Astrocyte of the spinal cord (primary cell): Measurements from ENCODE around the gene SEC22C.
"Not testable (repeated sequence)": the region's sequence is repeated elsewhere in the genome, so short reads cannot be mapped to it uniquely, and the experiment has no call there.

ENCODE experiments used
- DNase-seq: peaks from one replicate; pipeline ENCODE4 v3.0.0; 2011; ENCODE audit warnings: low read depth, low spot score
- H3K4me3 ChIP-seq: 2 replicates; pipeline ENCODE4 v1.5.1; 2011; ENCODE audit warnings: low read depth, mild to moderate bottlenecking, low read length, moderate library complexity
- in situ Hi-C: cut with HindIII; loops from 2 replicates; pipeline ENCODE4 v1.10.0; 2017; ENCODE audit warnings: low sequenced_read_pairs
- TF ChIP-seq, protein P1 (sequence below): IDR thresholded peaks from 2 replicates; pipeline ENCODE4 v1.5.1; 2012; ENCODE audit warnings: low read depth, mild to moderate bottlenecking, low read length, inconsistent platforms

SEC22C gene

DNA sequence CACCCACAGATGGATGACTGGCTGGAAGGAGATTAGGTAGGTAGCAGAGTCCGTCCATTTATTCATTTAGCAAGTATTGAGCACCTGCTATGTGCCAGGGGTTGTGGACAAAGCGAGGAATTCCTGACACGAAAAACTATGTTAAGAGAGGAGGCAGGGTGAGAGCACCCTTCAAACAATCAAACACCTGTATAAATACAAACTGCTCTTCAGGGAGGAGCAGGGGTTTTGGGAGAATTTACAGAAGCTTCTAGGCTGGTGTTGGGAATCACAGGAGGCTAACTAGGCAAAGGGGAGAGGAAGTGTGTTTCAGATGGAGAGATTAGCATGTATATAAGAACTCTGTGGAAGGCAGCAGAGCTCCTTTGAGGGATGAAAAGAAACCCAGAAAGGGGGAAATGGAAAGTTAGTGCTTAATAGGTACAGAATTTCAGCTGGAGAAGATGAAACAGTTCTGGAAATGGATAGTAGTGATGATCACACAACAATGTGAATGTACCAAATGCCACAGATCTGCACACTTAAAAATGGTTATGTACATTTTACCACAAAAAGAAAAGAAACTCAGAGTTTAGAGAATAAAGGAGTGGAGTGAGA is 805 bp upstream of the SEC22C start:
- H3K4me3 ChIP-seq: peak overlapping the region; percentile 74
- no peak for DNase-seq
- TF ChIP-seq, protein P1, sequence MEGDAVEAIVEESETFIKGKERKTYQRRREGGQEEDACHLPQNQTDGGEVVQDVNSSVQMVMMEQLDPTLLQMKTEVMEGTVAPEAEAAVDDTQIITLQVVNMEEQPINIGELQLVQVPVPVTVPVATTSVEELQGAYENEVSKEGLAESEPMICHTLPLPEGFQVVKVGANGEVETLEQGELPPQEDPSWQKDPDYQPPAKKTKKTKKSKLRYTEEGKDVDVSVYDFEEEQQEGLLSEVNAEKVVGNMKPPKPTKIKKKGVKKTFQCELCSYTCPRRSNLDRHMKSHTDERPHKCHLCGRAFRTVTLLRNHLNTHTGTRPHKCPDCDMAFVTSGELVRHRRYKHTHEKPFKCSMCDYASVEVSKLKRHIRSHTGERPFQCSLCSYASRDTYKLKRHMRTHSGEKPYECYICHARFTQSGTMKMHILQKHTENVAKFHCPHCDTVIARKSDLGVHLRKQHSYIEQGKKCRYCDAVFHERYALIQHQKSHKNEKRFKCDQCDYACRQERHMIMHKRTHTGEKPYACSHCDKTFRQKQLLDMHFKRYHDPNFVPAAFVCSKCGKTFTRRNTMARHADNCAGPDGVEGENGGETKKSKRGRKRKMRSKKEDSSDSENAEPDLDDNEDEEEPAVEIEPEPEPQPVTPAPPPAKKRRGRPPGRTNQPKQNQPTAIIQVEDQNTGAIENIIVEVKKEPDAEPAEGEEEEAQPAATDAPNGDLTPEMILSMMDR: no peak
- in situ Hi-C loops: no loop called here

DNA sequence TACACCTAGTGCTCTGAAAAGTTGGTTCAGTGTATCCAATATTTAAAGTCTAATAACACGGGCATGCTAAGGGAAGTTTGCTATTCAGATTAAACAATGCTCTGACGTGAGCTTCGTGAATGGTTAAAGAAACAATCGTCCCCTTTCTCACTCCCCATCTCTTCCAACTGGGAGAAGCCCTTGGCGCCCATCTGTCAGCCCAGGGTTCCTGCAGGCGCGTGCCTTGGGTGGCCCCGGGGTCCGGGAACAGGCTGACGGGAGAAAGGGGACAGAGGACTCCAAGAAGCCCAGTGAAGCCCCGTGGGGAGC is 413 bp downstream of the SEC22C start:
- TF ChIP-seq, protein P1: no peak
- DNase-seq: peak; percentile 3
- peak overlapping the region; percentile 74 for H3K4me3 ChIP-seq
- in situ Hi-C loops: no loop called here

DNA sequence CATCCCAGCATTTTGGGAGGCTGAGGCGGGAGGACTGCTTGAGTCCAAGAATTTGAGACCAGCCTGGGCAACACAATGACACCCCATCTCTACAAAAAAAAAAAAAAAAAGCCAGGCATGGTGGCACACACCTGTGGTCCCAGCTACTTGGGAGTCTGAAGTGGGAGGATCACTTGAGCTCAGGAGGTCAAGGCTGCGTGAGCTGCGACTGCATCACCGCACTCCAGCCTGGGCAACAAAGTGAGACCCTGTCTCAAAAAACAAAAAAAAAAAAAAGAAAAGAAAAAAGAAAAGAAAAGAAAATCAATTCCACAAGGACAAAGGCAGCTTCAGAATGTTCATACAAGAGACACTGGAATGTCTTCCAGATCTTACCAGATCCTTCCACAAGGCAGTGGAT is 2.4 kb downstream of the SEC22C start:
- DNase-seq, in situ Hi-C loops, H3K4me3 ChIP-seq: not testable (repeated sequence)

GRCh38 chr3:42578054-42578453 is 3.7 kb downstream of the SEC22C start:
- DNase-seq: no peak
- in situ Hi-C loops: no loop called here
- no peak overlapping the region for H3K4me3 ChIP-seq
- TF ChIP-seq, protein P1: no peak

- H3K4me3 ChIP-seq: no peak overlapping the region
- in situ Hi-C loops: no loop called here
- no peak for DNase-seq
- TF ChIP-seq, protein P1: no peak
Observed at GRCh38 chr3:42575137-42575741, 6.5 kb downstream of the SEC22C start.

GRCh38 chr3:42572278-42572677 is 9.5 kb downstream of the SEC22C start:
- in situ Hi-C loops: no loop called here
- TF ChIP-seq, protein P1: peak; percentile 56
- DNase-seq: no peak
- H3K4me3 ChIP-seq: no peak overlapping the region

DNA sequence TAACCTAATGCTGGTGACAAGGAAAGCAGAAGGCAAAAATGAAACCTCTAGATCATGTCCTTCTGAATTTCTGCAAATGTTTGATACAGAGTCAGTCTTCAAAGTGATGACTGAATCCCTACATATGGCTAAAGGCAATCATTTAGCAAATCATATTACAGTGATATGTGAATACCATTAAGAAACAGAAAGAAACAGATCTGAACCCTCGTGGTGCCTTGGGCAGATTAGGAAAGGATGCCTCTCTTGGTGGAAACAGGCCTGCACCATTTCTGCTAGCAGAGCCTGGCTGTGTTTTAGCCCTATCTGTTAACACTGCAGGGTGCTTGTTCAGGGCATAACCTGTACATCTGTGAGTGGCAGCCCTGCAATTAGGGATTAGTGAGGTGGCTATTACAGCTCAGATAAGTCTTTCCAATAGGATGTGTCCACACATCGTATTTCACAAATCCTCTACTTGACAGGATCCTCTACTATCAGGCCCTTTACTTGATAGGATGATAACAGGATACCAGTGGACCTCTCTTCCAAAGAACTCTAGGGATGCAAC is 12.1 kb downstream of the SEC22C start:
- no peak for DNase-seq
- in situ Hi-C loops: no loop called here
- TF ChIP-seq, protein P1: no peak
- H3K4me3 ChIP-seq: no peak overlapping the region
